Epidermal melanocyte (primary cell): Measurements from ENCODE around the gene LRRC18.

Experiments used
- DNase-seq: peaks from one replicate; pipeline ENCODE4 v3.0.0; 2011; ENCODE audit warnings: low spot score; ENCODE audit not compliant: insufficient read length

The LRRC18 gene

DNA sequence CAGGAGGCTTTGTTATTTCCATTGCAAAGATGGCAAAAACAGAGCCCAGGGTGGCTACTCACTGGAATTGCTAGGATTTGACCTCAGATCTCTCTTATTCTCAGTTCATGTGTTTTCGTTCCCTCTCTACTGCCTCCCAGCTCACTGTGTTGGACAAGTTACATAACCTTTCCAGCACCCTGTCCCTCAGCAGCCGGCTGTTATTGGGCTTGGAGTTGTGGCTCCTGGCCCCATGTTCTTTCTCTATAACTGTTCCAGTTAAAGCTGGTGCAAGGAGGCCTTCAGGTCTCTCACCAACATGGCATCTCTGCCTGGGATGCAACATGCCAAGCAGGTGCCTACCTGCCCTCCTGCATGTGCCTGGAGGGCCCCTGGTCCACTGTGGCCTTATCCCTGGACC is 56.8 kb downstream of the LRRC18 start:
- DNase-seq: no peak

DNA sequence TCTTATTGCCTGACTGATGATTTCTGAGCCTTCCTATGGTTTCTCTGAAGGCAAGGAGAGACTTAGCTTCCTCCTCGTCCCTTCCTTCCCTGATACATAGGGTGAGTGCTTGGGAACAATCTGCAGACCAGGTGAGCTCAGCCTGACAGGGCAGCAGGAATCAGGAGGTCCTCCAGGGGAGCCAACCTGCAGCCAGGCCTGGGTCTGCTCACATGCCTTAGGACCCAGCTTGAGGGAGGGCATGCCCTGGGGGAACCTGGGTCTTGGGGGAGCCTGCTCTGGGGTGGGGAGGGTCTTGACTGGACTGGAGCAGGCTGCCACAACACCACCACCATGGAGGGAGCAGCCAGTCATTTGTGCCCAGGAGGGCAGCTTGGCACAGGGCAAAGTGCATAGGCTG is 57.7 kb downstream of the LRRC18 start:
- no peak for DNase-seq

DNA sequence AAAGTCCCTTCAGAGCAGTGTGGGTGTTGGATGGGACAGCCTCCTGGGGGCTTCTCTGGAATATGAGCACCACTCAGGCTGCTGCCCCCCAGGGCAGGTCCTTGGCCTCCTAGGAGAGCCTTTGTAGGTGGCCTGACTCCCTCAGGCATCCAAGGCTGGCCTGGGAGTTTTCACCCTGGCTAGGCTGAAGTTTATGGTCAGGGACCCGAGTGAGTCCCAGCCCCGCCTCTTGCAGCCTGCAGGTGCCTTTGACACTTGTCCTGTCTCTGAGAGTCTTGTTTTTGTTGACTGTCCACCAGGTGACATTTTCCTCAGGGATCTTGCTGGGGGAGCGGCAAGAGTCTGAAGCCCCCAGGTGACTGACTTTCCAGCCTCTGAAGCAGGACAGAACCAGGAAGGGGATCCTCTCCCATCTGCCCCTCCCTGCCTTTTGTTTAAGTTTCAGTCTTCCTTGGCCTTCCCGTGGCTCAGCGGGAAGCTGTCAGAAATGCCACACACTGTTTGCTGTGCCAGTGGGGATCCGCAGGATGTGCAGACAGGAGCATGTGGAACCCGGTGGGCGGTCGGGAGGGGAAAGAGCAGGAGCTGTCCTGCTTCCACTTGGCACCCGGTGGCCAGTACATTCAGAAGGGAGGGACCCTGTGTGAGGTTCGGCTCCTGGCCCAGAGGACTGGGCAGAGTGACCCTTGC is 59.5 kb downstream of the LRRC18 start:
- no peak for DNase-seq

DNA sequence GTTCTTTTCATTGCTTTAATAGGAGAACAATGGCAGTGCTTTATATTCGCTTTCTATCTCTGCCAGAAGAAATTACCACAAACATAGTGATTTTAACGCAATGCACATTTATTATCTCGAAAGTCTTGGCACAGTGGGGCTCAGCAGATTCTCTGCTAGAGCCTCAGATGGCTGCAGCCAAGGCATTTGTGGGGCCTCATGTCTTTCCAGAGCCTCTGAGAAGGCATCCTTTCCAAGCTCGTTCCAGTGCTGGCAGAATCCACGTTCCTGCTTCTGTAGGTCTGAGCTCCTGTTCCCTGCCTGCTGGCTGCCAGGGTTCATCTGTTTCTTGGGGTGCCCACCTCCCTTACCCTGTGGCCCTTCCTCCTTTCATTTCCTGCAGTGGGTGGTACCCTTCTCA is 60.2 kb downstream of the LRRC18 start:
- DNase-seq: no peak

DNA sequence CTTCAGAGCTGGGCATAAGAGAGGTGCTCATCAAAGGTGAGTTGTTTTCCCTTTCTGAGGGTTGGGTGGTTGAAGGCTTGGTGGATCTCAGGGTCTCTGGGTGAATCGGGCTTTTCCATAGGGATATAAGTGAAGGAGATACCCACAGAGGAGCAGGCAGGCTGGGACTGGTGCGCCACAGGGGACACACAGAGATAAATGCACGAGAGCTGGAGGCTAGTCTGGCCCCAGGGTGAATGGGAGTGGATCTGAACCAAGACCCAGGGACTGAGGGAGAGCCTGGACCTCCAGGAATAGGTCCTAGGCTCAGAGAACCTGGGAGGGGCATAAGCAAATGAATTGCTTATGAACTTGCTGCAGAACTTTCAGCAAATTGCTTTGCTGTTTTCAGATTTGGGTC is 61.5 kb downstream of the LRRC18 start:
- DNase-seq: no peak

DNA sequence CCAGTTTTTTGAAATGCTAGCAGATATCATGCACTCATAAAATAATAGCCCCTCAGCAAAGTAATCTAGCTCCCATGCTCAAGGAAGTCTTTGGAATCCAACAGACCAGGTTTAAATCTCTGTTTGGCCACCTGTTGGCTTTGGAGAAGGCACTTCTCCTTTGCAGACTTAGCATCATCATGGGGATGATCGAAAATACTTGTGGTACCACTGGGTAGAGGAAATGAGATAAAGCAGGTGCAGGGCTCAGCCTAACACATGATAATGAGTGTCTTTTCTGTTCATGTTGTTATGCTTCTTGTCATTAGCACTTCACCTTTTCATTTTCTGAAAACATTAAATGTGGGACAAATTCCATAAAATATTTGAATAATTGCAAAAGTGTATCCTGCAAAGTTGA is 67.4 kb downstream of the LRRC18 start:
- DNase-seq: no peak
